ENCODE measurements around the gene CAMK2N2.

Gene CAMK2N2

DNA sequence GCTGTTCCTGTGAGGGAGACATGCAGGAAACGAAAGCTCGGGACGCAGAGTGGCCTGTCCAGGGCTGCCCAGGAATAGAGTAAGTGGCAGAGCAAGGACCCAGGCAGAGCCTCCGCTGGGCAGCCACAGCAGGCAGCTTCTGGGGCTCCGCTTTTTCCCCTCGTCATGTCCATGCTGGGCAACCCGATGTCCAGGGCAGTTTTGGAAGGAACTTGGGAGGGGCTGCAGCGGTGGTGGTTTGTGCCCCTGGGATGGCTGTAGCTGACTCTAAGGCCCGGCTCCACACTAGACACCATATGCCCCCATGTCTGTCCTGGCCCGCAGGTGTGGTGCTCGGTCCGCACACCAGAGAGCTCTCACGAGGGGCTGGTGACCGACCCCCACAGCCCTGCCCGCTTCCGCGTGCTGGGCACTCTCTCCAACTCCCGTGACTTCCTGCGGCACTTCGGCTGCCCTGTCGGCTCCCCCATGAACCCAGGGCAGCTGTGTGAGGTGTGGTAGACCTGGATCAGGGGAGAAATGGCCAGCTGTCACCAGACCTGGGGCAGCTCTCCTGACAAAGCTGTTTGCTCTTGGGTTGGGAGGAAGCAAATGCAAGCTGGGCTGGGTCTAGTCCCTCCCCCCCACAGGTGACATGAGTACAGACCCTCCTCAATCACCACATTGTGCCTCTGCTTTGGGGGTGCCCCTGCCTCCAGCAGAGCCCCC is 30.5 kb upstream of the CAMK2N2 start:
- TF ChIP-seq, protein P1, sequence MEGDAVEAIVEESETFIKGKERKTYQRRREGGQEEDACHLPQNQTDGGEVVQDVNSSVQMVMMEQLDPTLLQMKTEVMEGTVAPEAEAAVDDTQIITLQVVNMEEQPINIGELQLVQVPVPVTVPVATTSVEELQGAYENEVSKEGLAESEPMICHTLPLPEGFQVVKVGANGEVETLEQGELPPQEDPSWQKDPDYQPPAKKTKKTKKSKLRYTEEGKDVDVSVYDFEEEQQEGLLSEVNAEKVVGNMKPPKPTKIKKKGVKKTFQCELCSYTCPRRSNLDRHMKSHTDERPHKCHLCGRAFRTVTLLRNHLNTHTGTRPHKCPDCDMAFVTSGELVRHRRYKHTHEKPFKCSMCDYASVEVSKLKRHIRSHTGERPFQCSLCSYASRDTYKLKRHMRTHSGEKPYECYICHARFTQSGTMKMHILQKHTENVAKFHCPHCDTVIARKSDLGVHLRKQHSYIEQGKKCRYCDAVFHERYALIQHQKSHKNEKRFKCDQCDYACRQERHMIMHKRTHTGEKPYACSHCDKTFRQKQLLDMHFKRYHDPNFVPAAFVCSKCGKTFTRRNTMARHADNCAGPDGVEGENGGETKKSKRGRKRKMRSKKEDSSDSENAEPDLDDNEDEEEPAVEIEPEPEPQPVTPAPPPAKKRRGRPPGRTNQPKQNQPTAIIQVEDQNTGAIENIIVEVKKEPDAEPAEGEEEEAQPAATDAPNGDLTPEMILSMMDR (IDR thresholded peaks at IDR 0.05; ENCODE audit: insufficient read depth, low read length, poor library complexity, severe bottlenecking) = no peak
- no peaks in the 10 kb centered on the region for H3K36me3 ChIP-seq (ENCODE audit: control insufficient read depth, insufficient read depth, low read length)
- DNase-seq (ENCODE audit: extremely low read depth, insufficient read length) = no peak
- H3K27me3 ChIP-seq (replicated peaks; ENCODE audit: control insufficient read depth, insufficient read depth, low read length) = no peaks in the 10 kb centered on the region
- H3K4me3 ChIP-seq (replicated peaks; ENCODE audit: low read depth, low read length) = no peak overlapping the region

DNA sequence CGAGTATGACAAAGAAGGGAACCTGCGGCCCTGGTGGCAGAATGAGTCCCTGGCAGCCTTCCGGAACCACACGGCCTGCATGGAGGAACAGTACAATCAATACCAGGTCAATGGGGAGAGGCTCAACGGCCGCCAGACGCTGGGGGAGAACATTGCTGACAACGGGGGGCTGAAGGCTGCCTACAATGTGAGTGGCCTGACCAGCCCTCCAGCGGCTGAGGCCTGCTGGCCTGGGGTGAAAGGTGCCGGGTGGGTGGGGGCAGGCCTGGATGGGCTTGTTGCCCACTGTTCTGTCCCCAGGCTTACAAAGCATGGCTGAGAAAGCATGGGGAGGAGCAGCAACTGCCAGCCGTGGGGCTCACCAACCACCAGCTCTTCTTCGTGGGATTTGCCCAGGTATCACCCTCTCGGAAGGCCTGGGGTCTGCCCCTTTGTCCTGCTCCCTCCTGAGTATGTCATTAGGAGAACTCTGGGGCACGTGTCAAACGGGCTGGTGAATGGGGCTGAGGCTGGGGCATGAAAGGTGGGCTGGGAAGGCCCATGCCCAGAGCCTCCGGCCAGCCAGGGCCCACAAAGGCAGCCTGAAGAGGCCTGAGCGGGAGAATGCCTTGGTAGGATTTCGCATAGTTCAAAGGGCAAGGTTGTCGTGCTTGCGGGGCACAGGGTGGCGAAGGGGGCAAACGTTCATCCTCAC is 29.8 kb upstream of the CAMK2N2 start:
- Histone ChIP-seq H3K36me3 (ENCODE audit: control insufficient read depth, insufficient read depth, low read length) (no peaks in the 10 kb centered on the region), H3K4me3 (replicated peaks; ENCODE audit: low read depth, low read length) (no peak overlapping the region), H3K27me3 (replicated peaks; ENCODE audit: control insufficient read depth, insufficient read depth, low read length) (no peaks in the 10 kb centered on the region)
- DNase-seq (ENCODE audit: extremely low read depth, insufficient read length) = no peak
- TF ChIP-seq, protein P1 (IDR thresholded peaks at IDR 0.05; ENCODE audit: insufficient read depth, low read length, poor library complexity, severe bottlenecking) = no peak

DNA sequence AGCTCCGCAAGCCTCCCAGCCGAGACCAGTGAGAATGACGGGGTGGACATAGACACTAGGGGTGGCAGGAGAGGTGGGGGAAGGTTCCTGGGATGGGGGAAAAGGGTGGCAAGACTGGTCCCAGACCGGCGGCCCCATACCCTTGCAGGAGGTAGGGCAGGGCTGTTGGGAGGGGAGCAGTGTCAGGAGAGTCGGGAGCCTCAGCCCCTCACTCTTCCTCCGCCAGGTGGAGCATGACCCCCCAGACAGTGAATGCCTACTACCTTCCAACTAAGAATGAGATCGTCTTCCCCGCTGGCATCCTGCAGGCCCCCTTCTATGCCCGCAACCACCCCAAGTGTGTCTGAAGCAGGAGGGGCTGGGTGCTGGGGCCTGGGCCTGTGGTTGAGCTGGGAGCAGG is 29.0 kb upstream of the CAMK2N2 start:
- TF ChIP-seq, protein P1 (IDR thresholded peaks at IDR 0.05; ENCODE audit: insufficient read depth, low read length, poor library complexity, severe bottlenecking) = no peak
- no peaks in the 10 kb centered on the region; the same call in 1 of the 2 replicates for H3K27me3 ChIP-seq (replicated peaks; ENCODE audit: control insufficient read depth, insufficient read depth, low read length)
- DNase-seq (ENCODE audit: extremely low read depth, insufficient read length) = no peak

DNA sequence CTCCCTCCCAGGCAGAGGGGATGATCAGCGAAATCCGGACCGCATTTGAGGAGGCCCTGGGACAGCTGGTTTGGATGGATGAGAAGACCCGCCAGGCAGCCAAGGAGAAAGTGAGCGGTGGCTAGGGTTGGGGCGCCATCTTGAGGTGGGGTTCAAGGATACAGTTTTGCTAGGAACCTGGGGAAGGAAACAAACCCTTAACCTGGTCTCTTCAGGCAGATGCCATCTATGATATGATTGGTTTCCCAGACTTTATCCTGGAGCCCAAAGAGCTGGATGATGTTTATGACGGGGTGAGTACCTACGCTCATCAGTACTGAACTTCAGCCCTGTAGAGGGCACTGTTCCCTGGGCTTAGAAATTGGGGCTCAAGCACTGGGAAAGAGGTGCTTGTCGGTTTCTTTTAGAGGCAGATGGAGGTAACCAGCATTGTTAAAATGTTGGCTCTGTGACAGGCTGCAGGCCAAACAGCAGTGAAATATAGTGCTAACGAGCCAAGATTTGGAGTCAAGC is 28.1 kb upstream of the CAMK2N2 start:
- Histone ChIP-seq H3K4me3 (replicated peaks; ENCODE audit: low read depth, low read length) (no peak overlapping the region), H3K36me3 (ENCODE audit: control insufficient read depth, insufficient read depth, low read length) (no peaks in the 10 kb centered on the region), H3K27me3 (replicated peaks; ENCODE audit: control insufficient read depth, insufficient read depth, low read length) (no peaks in the 10 kb centered on the region; the same call in 1 of the 2 replicates)
- peak; percentile 23 for DNase-seq (ENCODE audit: extremely low read depth, insufficient read length)
- TF ChIP-seq, protein P1 (IDR thresholded peaks at IDR 0.05; ENCODE audit: insufficient read depth, low read length, poor library complexity, severe bottlenecking) = peak; percentile 73

More for the DNA sequence above, 29.0 kb upstream of the CAMK2N2 start:
- Histone ChIP-seq H3K4me3 (replicated peaks; ENCODE audit: low read depth, low read length) (no peak overlapping the region), H3K36me3 (ENCODE audit: control insufficient read depth, insufficient read depth, low read length) (no peaks in the 10 kb centered on the region)

DNA sequence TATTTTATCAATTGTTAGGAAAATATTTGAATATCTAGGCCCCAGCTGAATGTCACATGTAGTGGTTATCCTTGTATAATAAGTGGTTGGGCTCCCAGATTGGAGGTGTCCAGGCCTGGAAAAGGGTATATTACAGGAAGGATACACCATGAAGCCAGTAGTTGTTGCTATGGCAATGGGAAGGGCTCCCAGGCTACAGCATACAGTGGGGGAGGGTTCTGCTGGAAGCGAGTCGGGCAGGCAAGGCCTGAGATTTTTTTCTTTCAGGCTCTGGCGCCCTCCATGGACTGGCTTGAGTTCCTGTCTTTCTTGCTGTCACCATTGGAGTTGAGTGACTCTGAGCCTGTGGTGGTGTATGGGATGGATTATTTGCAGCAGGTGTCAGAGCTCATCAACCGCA is 23.3 kb upstream of the CAMK2N2 start:
- Histone ChIP-seq H3K27me3 (replicated peaks; ENCODE audit: control insufficient read depth, insufficient read depth, low read length) (no peaks in the 10 kb centered on the region; the same call in 1 of the 2 replicates), H3K4me3 (replicated peaks; ENCODE audit: low read depth, low read length) (no peak overlapping the region), H3K36me3 (ENCODE audit: control insufficient read depth, insufficient read depth, low read length) (no peaks in the 10 kb centered on the region)
- DNase-seq (ENCODE audit: extremely low read depth, insufficient read length) = no peak
- TF ChIP-seq, protein P1 (IDR thresholded peaks at IDR 0.05; ENCODE audit: insufficient read depth, low read length, poor library complexity, severe bottlenecking) = peak; percentile 36
